ENCODE measurements around the gene OR4F3. TPM values are rescaled to one million over a fixed set of nuclear protein-coding genes. Genes with fewer than 3 reads are reported as not detected.
"Not testable (repeated sequence)": the region's sequence is repeated elsewhere in the genome, so short reads cannot be mapped to it uniquely, and the experiment has no call there.

OR4F3 gene
- total RNA-seq (2013) = not detected
- polyA plus RNA-seq (not detected), polyA minus RNA-seq (not detected in 2 replicates), total RNA-seq (0 reads per million in 11 experiments)

GRCh38 chr5:181366968-181367367, at the start of gene OR4F3:
Gene OR4F3, plus strand, starts transcription at chr5:181367268.
- H3K27me3 Mint-ChIP-seq (ENCODE audit: low read depth in 3 of 3); H3K4me1 Mint-ChIP-seq; H3K4me1 ChIP-seq (ENCODE audit: control insufficient read depth in 1 of 2, insufficient read depth in 2 of 2, low read length in 2 of 2); H3K9me3 Mint-ChIP-seq; H3K27me3 ChIP-seq (ENCODE audit: control insufficient read depth in 2 of 2, insufficient read depth in 2 of 2, low read length in 2 of 2); DNase-seq; H2AFZ ChIP-seq (ENCODE audit: insufficient read depth, low read depth, low read length, poor library complexity, severe bottlenecking); H3K36me3 ChIP-seq (replicated peaks in 1 of 2; ENCODE audit: control insufficient read depth in 1 of 2, insufficient read depth in 2 of 2, low read length in 2 of 2); H3K27ac ChIP-seq (ENCODE audit: low read depth in 1 of 2, low read length in 2 of 2); H3K36me3 Mint-ChIP-seq; H3K79me2 ChIP-seq (ENCODE audit: insufficient read depth, low read length); H4K20me1 ChIP-seq (ENCODE audit: insufficient read depth, low read length); intact Hi-C loops (cut with micrococcal nuclease); H3K27ac Mint-ChIP-seq; H3K9ac ChIP-seq (ENCODE audit: insufficient read depth, low read length, poor library complexity, severe bottlenecking); H3K4me2 ChIP-seq (replicated peaks; ENCODE audit: extremely low read depth, low read length, poor library complexity, severe bottlenecking); H3K4me3 ChIP-seq (replicated peaks in 1 of 3; ENCODE audit: low read depth in 2 of 3, low read length in 3 of 3); H3K4me3 Mint-ChIP-seq; H3K9me3 ChIP-seq (replicated peaks in 1 of 2; ENCODE audit: control insufficient read depth in 1 of 2, insufficient read depth in 1 of 2, low read length in 2 of 2): not testable (repeated sequence)

Other genes starting within 250 kb of the OR4F3 start
- not detected for gene OR2V1, start 236.1 kb upstream of the OR4F3 start, polyA plus RNA-seq
- gene OR2V2, start 219.7 kb upstream of the OR4F3 start, polyA plus RNA-seq = not detected
- 10 to 100 TPM in 2 of 3 donors, 1 to 10 TPM in 1; 9.5 to 12.8 (median 10.3) TPM for gene TRIM7, start 162.1 kb upstream of the OR4F3 start, polyA plus RNA-seq
- 10 to 100 TPM in 1 of 3 donors, under 1 TPM in 2; 0.12 to 26.4 (median 0.24) TPM for gene TRIM41, start 144.0 kb upstream of the OR4F3 start, polyA plus RNA-seq
- gene RACK1, start 123.4 kb upstream of the OR4F3 start, polyA plus RNA-seq = 1,000 to 10,000 TPM; 1,150 to 2,356 (median 1,195) TPM
- 10 to 100 TPM in 1 of 3 donors, 1 to 10 TPM in 2; 5.7 to 26.0 (median 8.5) TPM for gene TRIM52, start 106.1 kb upstream of the OR4F3 start, polyA plus RNA-seq